HG02759 (cell line): Measurements from ENCODE around the gene C5orf46.
"Not testable (repeated sequence)": the region's sequence is repeated elsewhere in the genome, so short reads cannot be mapped to it uniquely, and the experiment has no call there.

ENCODE experiments used
- ATAC-seq: cut with Tn5 transposase; IDR thresholded peaks from one replicate; pipeline ENCODE4 v1.9.1; 2021; ENCODE audit warnings: mild to moderate bottlenecking, moderate library complexity; ENCODE audit not compliant: unreplicated experiment

Gene C5orf46

DNA sequence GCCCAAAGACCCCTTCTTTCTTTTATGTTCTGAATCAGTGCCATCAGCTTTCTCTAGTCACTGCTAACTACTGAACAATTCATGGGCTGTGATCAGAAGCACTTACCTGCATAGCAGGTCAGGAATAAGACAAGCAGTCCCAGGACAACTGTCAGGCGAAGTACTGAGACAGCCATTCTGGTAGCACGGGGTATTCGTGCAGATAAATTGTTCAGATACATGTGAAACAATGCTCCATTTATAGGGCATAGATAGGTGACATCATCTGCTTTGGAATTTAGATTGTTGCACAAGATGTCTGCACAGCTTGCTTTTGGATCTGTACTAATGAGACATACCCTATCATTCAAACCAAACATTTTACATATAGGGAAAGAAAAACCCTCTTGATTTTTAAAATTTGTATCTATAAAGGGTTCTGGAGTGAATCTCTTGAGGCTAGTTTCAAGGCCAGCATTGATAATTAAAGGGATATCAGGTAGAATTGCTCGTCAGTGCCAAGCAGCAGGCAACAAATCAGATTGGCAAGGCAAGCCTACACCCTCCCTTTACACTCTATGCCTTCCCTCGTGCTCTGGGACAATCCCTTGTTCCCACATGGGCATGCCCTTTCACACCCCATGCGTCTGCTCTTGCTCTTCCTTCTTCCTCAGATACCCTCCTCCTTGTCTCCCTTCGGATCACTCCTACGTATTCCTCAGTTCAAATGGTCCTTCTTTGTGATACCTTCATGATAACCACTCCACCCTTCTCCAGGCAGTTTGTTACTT is at the start of gene C5orf46:
Gene C5orf46, minus strand, starts transcription at position 213 of the 770 bp plus-strand sequence. Its CDS starts 37 bp downstream, at position 176.
- ATAC-seq, result no peak

DNA sequence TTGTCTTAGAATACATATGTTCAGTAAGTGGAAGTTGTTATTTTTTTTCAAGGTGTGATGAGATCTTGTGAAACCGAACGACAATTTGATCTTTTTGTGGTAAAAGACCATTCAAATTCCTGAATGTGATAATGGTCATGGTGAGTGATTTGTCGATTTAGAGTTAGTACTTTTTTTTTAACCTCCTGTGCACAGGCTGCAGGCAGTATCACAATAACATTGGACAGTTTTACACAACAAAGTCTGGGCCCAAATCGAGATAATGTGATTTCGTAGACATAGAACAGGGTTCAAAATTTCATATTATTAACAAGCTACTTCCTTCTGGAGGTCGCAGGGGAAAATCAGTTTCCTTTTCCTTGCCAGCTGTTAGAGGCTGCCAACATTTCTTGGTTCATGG is 48.6 kb upstream of the C5orf46 start:
- no peak for ATAC-seq

DNA sequence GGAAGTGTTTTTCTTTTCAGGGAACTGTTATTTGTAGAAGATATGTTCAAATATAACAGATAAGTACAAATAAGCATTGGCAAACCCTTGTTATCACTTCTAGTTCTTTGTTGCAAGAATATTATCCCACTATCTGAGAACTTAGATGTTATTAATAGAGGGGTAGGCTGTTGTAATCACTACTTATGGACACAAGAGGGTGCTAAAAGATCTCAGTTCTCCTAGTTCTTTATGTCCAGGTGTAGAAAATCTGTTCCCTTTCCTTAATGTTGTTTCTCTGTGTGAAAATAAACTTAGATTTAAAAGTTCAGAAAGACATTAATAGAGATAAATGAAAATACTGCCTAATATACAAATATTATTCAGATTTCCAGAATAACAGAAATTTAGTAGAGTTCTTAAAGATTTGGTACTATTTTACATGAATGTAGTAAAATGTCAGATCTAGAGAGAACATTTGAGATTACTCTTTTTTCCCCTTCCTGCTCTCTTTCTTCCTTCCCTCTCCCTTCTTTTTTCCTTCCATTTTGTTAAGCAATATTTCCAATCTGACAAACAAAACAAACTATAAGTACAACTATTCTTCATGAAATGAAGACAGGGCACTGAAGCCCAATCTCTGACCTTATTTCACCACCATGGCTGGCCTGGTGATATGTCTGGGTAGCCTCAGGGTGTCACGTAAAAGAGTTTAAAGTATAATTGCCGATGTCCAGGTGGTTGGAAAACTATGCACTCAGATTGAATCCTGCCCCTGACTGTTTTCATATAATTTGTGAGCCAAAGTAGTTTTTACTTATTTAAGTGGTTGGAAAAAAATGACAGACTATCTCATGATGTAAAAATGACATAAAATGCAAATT is 43.6 kb upstream of the C5orf46 start:
- ATAC-seq, result peak; percentile 85

DNA sequence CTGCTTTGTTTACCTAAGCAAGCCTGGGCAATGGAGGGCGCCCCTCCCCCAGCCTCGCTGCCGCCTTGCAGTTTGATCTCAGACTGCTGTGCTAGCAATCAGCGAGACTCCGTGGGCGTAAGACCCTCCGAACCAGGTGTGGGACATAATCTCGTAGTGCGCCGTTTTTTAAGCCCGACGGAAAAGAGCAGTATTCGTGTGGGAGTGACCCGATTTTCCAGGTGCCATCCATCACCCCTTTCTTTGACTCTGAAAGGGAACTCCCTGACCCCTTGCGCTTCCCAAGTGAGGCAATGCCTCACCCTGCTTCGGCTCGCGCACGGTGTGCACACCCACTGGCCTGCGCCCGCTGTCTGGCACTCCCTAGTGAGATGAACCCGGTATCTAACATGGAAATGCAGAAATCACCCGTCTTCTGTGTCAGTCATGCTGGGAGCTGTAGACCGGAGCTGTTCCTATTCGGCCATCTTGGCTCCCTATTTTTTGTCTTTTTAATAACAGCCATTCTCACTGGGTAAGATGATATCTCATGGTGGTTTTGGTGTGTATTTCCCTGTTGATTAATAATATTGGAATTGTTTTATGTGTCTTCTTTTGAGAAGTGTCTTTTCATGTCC is 40.4 kb upstream of the C5orf46 start:
- not testable (repeated sequence) for ATAC-seq

DNA sequence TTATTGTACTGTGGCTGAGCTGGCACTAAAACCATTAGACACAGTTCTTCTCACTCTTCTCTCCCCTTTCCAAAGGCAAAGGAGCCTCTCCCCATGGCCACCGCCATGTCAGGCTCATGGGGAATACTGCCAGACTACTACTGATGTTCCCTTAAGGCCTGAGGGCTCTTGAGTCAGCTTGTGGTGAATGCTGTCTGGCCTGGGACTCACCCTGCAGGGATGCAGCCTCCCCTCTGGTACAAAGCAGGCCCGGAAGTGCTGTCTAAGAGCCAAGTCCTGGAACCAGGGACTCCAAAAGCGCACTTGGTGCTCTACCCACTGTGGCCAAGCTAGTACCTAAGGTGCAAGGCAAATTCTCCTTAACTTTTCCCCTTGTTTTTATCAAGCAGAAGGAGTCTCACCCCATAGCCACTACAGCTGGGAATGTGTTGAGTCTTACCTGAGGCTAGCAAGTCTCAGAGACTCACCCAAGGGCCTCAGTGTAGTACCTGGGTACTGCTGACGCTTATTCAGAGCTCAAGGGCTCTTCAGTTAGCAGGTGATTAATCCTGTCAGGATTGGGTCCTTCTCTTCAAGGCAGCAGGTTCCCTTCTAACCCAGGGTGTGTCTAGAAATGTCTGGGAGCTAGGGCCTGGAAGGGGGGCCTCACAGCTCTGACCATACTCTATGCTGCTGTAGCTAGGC is 33.2 kb upstream of the C5orf46 start:
- no peak for ATAC-seq

DNA sequence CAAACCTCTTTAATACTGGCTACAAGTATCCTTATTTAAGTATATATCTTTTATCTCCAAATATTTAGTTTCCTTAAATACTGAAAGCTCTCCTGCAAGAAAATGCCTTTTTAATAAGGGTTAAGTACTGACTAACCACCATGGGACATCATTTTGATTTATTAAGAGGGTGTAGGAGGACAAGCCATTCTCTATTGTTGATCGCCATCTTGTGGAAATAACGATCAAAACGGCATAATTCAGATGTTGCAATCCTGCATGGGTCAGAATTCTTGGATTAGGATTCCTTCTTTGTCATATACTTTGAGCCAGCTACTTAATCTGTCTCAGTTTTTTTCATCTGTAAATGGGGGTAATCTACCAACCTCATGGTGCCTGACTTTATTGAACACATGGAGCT is 28.7 kb upstream of the C5orf46 start:
- no peak for ATAC-seq

DNA sequence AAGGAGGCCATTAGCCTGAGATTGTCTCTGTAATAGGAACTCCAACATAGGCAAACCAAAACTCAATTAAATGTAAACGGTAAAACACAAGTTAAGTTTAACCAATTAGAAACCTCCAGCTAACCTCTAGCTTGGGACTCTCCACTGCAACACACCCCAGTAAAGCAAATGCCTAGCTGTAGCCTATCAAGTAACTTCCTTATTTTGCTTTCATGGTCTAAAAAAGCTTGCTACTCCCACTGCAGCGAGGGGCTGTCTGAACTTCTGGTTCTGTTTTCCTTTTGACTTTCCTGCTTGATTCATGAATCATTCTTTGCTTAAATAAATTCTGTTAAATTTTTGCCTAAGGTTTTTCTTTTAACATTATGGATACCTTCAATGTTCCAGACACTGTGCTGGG is 24.4 kb upstream of the C5orf46 start:
- ATAC-seq, result peak; percentile 87

DNA sequence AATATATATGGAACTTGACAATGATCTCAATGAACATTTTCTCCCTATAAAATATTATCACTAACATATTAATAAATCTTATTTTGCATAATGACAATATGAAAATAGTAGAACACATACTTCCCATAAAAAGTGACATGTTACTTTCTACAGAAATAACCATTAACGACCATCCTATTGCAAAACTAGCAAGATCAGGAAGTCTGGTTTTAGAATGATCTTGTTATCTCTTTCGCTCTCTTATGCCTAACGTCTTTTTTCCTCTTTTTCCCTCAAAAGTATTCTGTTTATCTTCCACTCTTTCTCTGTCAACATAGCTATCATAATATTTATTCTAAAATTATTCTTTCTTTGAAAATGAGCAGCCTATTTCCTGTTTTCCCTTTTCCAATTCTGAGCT is 21.6 kb upstream of the C5orf46 start:
- no peak for ATAC-seq

DNA sequence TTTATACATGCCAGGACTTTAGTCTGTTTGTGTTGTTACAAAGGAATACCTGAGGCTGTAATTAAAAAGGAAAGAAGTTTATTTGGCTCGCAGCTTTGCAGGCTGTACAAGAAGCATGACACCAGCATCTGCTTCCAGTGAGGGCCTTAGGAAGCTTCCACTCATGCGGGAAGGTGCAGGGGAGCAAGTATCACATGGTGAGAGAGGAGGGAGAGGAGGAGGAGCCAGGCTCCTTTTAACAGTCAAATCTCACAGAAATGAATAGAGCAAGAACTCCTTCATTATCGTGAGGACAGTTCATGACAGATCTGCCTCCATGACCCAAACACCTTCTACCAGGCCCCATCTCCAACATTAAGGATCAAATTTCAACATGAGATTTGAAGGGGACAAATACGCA is 18.7 kb upstream of the C5orf46 start:
- no peak for ATAC-seq

DNA sequence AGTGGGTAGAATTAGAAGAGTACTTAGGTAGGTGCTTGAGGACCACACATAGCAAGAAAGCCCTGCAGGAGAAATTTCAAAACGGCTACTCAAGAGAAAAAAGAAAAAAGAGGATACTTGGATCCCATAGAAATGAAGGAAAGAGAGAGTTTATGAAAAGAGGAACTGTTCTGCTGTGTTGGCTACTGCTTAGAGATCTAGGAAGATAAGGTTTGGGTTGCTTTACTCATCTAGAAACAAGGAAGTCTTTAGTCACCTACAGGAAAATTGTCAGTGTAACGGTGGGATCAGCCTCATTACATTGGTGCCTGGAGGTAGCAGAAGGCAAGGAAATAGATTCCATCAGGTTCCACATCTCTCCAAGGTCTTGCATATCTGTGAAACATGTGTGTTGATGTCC is 14.8 kb upstream of the C5orf46 start:
- no peak for ATAC-seq

DNA sequence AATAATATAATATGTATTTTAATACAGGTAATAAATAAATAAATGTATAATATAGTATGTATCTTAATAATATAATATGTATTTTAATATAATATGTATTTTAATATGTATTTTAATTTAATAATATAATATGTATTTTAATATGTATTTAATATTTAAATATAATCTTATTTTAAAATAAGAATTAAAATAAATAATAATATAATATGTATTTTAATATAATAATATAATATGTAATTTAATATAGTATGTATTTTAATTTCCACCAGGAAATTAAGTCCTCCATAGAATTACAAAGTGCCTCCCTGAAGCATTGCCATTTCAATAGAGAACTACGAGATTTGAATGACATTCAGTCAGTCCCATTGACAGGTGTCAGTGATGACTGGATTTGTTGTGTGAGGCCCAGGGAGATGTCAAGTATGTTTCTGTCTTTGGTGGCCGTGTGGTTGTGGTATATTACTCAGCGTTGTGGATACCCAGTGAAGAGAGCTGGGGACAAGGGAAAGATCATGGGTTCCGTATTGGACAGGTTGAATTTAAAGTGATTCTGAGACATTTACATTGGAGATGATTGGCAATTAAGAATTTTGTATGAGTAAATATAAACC is 14.2 kb upstream of the C5orf46 start:
- ATAC-seq, result no peak

DNA sequence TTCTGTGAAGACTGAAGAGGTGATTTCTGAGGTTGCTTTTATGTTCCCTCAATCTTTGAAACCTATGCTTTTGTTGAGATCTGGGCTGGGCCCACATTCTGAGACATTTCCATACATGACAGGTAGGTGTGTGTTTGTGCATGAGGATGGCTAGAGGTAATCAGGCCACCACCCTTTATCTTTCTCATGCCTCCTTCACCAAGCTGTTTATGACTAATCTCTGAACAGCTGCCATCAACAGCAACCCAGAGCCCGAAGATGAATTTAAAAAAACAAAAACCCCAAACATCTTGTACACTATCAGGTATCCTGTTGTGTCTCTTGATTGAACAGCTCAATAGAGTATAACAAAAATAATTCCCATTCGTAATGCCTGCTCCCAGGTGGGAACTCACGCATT is 12.6 kb upstream of the C5orf46 start:
- no peak for ATAC-seq

DNA sequence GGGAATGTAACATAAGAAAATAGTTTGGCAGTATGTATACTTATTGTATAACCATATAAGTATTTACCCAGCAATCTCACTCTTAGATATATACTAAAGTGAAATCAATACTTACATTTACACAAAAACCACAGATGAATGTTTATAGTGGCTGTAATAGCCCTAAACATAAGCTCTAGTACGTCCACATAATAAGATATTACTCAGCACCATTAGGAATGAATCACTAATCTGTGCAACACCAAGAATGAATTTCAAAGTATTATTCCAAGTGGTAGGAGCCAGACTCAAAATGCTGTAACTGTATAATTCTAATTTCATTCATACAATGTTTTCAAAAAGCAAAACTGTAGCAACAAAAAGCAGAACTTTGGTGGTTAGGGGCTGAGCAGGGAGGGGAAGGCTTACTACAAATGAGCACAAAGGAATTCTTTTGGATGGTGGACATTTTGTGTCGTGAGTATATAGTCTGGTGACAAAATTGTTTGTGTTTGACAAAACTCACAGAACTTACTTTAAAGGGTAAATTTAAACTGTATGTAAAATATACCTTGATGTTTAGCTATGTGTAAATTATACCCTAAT is 11.9 kb upstream of the C5orf46 start:
- no peak for ATAC-seq

DNA sequence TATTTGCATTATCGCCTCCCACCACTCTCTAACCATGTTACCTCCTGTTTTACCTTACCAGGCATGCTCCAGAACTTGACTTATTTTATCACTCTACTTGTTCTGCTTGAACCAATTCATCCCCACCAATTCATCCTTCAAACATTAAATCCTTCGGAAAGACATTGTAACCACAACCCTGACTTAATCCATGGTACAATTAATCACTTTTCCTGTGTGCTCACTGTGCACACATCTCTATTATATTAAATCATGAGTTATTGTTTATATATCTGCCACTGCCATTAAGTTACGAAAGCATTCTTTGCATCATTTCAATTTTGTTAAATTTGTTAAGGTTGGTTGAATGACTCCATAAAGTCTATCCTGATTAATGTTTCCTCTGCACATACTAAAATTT is 7.4 kb upstream of the C5orf46 start:
- no peak for ATAC-seq

DNA sequence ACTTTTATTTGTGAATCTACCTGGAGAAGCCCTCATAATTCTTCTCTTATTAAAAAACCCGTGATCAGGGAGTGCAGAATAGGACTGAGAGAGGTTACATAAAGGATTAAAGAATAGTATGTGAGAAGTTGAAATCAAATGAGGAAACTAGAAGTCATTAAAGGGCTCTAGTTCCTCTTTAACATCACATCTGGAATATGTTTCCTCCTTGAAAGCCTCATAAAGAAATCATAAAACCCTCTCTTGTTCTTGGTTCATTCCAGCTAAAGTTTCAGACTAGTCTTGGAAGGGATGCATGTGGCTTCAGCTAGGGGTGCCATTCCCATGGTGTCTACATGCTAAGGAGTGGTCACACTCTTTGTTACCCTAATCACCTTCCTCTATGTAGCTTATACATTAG is 5.7 kb upstream of the C5orf46 start:
- ATAC-seq, result no peak

DNA sequence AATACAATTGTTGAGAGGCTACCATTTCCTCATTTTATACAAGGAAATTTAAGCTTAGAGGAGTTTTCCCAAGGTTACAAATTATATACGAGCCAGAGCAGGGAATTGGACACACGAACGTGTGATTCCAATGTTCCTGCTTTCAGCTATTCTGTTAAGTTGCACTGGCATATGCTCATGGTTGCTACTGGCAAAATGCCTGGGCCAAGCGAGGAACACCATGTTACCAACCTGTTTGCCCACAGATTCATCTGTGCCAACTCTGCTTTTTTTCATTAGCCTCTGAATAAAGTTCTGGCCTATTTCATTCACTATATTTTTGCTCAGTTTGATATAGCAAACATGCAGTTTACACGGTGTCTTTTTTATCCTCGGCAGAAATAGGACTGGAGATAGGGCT is 5.1 kb upstream of the C5orf46 start:
- no peak for ATAC-seq

DNA sequence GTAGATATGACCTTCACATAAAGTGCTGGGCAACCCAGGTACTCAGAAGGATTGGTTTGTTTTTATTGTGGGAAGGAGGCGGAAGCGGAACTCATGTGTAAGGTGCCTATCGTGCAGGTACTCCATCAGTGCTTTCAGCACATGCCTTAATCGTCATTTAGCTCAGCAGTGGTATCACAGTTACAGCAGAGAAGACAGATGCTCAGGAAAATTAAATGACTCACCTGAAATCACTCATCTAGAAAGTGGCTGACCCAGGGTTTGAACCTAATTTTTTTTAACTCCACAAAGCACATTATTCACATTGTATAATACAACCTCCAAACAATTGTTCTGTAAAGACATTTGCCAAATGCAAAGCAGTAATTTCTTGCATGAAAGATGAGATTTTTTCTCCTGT is 2.2 kb downstream of the C5orf46 start:
- ATAC-seq, result no peak

DNA sequence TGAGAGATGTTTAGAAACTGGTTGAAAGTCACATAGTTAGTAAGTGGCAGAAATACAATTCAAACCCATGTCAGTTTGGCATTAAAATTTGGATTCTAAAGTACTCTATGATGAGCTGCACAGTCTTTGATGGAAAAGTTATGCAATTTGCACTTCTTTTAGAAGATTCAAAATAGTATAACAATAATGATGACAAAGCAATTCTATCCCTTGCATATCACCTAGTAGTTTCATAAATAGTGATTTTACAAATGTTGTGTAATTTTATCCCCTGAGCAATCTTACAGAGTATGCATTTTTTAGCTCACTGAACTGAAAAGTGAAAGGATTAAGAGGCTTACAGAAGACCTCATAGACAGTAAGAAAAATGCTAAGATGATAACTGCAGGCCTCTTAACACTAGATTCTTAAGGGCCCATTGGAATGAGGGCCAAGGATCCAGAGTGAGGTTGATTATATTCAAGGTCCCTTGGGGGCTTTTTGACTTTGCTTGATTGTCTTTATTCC is 3.7 kb downstream of the C5orf46 start:
- no peak for ATAC-seq

DNA sequence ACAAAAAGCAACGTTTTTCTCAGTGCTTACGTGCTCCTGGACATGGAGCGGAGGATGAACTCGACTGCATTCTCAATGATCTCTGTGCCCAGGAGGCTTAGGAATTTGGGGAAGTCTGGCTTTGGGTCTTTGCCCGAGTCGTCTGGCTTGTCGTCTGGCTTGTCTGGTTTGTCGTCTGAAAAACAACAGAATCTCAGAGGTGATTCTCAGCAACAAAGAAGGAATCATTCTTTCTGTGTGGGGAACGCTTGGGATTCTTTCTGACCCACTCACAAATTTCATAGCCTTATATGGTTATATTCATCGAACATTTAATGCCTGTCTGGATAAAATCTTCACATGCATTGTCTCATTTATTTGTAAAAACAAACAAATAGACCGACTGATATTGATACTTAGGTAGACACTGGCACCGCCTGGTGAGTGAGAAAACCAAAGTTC is 4.7 kb downstream of the C5orf46 start:
- no peak for ATAC-seq

DNA sequence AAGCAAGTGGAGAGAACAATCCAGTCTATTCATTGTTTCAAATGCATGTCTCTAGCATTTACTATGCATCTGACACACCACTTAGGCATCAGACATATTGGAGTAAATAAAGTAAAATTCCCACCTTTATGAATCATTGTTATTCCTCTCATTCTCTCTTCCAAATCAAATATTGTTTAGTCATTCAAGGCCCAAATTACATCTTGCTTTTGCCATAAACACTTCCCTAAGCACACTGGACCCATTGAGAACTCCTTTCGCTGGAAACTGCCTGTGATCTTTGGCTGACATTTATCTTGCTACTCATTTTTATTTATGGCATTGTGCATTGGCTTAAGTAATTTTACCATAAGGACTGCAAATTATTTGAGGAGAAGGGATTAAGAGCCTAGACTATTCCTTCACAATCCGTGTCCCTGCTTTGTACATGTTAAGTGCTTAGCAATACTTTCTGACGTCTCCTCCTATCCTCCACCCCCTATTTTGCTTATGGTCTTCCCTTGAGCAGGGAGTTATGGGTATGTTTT is 7.4 kb downstream of the C5orf46 start:
- ATAC-seq, result no peak
